ENCODE results near the gene RRAD.

GRCh38 chr16:66906916-66907836 lies 18.2 kb downstream of the RRAD start:
- TF ChIP-seq POLR2AphosphoS5 (IDR thresholded peaks at IDR 0.05; ENCODE audit: insufficient read depth, low read depth, low read length) = no peak
- no peak for TF ChIP-seq POLR2A (IDR thresholded peaks at IDR 0.05; ENCODE audit: low read depth, low read length)
- TF ChIP-seq GATA2 (IDR thresholded peaks at IDR 0.05; ENCODE audit: insufficient read depth, insufficient read length, low read depth, low read length) = no peak
- no peak for TF ChIP-seq CTCF (IDR thresholded peaks at IDR 0.05; ENCODE audit: extremely low read depth in 1 of 2, insufficient read depth in 1 of 2, low read depth in 1 of 2, low read length in 2 of 2)
- no peak for TF ChIP-seq EZH2 (IDR thresholded peaks at IDR 0.05; ENCODE audit: borderline replicate concordance, low read depth, low read length, severe bottlenecking)
- TF ChIP-seq FOS (IDR thresholded peaks at IDR 0.05; ENCODE audit: borderline replicate concordance, insufficient read depth, low read length) = no peak
- no peak for TF ChIP-seq MYC (IDR thresholded peaks at IDR 0.05; ENCODE audit: low read depth, low read length)
- TF ChIP-seq JUN (IDR thresholded peaks at IDR 0.05; ENCODE audit: borderline replicate concordance, insufficient read depth, insufficient read length, low read depth) = no peak
